ENCODE data around the gene SF3A1.
"Not testable (repeated sequence)": the region's sequence is repeated elsewhere in the genome, so short reads cannot be mapped to it uniquely, and the experiment has no call there.

DNA sequence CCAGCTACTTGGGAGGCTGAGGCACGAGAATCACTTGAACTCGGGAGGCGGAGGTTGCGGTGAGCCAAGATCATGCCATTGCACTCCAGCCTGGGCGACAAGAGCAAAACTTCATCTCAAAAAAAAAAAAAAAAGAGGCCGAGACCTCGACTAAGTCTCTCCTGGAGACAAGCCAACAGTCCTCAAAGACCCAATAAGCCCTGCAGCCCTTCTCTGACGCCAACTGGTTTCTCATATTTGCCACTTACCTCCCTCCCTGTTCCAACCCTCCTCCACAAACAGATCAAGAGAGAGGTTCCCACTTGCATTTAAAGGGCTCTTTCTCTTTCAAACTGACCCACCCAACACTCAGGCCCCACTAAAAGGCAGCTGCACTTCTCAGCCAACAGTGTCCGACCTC lies 18.4 kb downstream of the SF3A1 start:
- TF ChIP-seq, protein P1, sequence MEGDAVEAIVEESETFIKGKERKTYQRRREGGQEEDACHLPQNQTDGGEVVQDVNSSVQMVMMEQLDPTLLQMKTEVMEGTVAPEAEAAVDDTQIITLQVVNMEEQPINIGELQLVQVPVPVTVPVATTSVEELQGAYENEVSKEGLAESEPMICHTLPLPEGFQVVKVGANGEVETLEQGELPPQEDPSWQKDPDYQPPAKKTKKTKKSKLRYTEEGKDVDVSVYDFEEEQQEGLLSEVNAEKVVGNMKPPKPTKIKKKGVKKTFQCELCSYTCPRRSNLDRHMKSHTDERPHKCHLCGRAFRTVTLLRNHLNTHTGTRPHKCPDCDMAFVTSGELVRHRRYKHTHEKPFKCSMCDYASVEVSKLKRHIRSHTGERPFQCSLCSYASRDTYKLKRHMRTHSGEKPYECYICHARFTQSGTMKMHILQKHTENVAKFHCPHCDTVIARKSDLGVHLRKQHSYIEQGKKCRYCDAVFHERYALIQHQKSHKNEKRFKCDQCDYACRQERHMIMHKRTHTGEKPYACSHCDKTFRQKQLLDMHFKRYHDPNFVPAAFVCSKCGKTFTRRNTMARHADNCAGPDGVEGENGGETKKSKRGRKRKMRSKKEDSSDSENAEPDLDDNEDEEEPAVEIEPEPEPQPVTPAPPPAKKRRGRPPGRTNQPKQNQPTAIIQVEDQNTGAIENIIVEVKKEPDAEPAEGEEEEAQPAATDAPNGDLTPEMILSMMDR (conservative IDR thresholded peaks at IDR 0.05 in 1 of 2, IDR thresholded peaks at IDR 0.05 in 1 of 2; ENCODE audit: low read depth in 1 of 2, low read length in 2 of 2), result not testable (repeated sequence)
- not testable (repeated sequence) for TF ChIP-seq EZH2 (IDR thresholded peaks at IDR 0.05; ENCODE audit: low read length, missing control alignments)

Measured in fibroblast of lung (primary cell).